Osteocyte (in vitro differentiated cells): ENCODE measurements around the gene GPR55. TPM values are rescaled to one million over a fixed set of nuclear protein-coding genes. Genes with fewer than 3 reads are reported as not detected.

ENCODE experiments used
- DNase-seq: peaks from one replicate; pipeline ENCODE4 v3.0.0; 2021; ENCODE audit warnings: mixed read lengths; ENCODE audit not compliant: unreplicated experiment; ENCODE audit errors: extremely low spot score
- H3K27ac Mint-ChIP-seq: one replicate; pipeline ENCODE4 v1.8.0; 2021; ENCODE audit warnings: mild to moderate bottlenecking, mixed read lengths; ENCODE audit not compliant: unreplicated experiment
- H3K27me3 Mint-ChIP-seq: one replicate; pipeline ENCODE4 v1.8.0; 2021; ENCODE audit warnings: mixed read lengths; ENCODE audit not compliant: unreplicated experiment
- H3K36me3 Mint-ChIP-seq: one replicate; pipeline ENCODE4 v1.8.0; 2021; ENCODE audit warnings: mixed read lengths; ENCODE audit not compliant: unreplicated experiment
- H3K4me1 Mint-ChIP-seq: one replicate; pipeline ENCODE4 v1.8.0; 2021; ENCODE audit warnings: mixed read lengths; ENCODE audit not compliant: unreplicated experiment
- H3K4me3 Mint-ChIP-seq: one replicate; pipeline ENCODE4 v1.8.0; 2021; ENCODE audit warnings: mild to moderate bottlenecking, moderate library complexity, mixed read lengths; ENCODE audit not compliant: unreplicated experiment
- H3K9me3 Mint-ChIP-seq: one replicate; pipeline ENCODE4 v1.8.0; 2021; ENCODE audit warnings: mixed read lengths; ENCODE audit not compliant: unreplicated experiment
- CTCF ChIP-seq: fragments of 200-600 bp; sonication (generic); IDR thresholded peaks from 2 replicates; pipeline ENCODE4 v1.5.0; 2021; ENCODE audit warnings: antibody characterized with exemption, mild to moderate bottlenecking, moderate library complexity
- total RNA-seq: library from RNA; stranded (reverse); gene quantifications from 2 replicates; pipeline ENCODE4 v1.2.1, GENCODE V29; 2021

GPR55 gene
- total RNA-seq, 1 donor from 2014 or later, result not detected

- peak overlapping the region; percentile 67 for H3K27ac Mint-ChIP-seq
- no peaks in the 10 kb centered on the region for H3K36me3 Mint-ChIP-seq
Observed at GRCh38 chr2:230908092-230908594, 16.9 kb downstream of the GPR55 start.

GRCh38 chr2:230907361-230908091 lies 17.5 kb downstream of the GPR55 start:
- peaks cover 10% of the 10 kb centered on the region for H3K27me3 Mint-ChIP-seq
- TF ChIP-seq CTCF, result no peak
- no peaks in the 10 kb centered on the region for H3K36me3 Mint-ChIP-seq
- DNase-seq, result peak; percentile 75
- H3K4me3 Mint-ChIP-seq, result no peak overlapping the region
- H3K27ac Mint-ChIP-seq, result no peak overlapping the region
- H3K4me1 Mint-ChIP-seq, result peaks cover 8% of the 10 kb centered on the region
- peaks cover 3% of the 10 kb centered on the region for H3K9me3 Mint-ChIP-seq

More at GRCh38 chr2:230908092-230908594, 16.9 kb downstream of the GPR55 start:
- Mint-ChIP-seq H3K4me1 (peaks cover 8% of the 10 kb centered on the region), H3K4me3 (no peak overlapping the region), H3K27me3 (peaks cover 10% of the 10 kb centered on the region), H3K9me3 (peaks cover 3% of the 10 kb centered on the region)
- peak; percentile 48 for DNase-seq
- no peak for TF ChIP-seq CTCF

- no peak for TF ChIP-seq CTCF
- no peak overlapping the region for H3K27ac Mint-ChIP-seq
- peak; percentile 72 for DNase-seq
- peaks cover 13% of the 10 kb centered on the region for H3K27me3 Mint-ChIP-seq
- no peak overlapping the region for H3K4me3 Mint-ChIP-seq
- H3K36me3 Mint-ChIP-seq, result no peaks in the 10 kb centered on the region
- peaks cover 8% of the 10 kb centered on the region for H3K4me1 Mint-ChIP-seq
- peaks cover 3% of the 10 kb centered on the region for H3K9me3 Mint-ChIP-seq
Observed at GRCh38 chr2:230906471-230907230, 18.4 kb downstream of the GPR55 start.

- Mint-ChIP-seq H3K4me3 (no peak overlapping the region), H3K36me3 (no peaks in the 10 kb centered on the region)
Observed at GRCh38 chr2:230905448-230906421, 19.3 kb downstream of the GPR55 start.

More at GRCh38 chr2:230905448-230906421, 19.3 kb downstream of the GPR55 start:
- TF ChIP-seq CTCF, result no peak
- Mint-ChIP-seq H3K27me3 (peaks cover 16% of the 10 kb centered on the region), H3K27ac (no peak overlapping the region), H3K4me1 (peaks cover 8% of the 10 kb centered on the region), H3K9me3 (peaks cover 3% of the 10 kb centered on the region)
- DNase-seq, result peak; percentile 75
